Vagina (tissue), 2 donors: ENCODE data around the gene NTRK3.

ENCODE experiments used
- CTCF ChIP-seq, 3 experiments: fragments of 450-650 bp in 2 of 3; fragments of 200-600 bp in 1 of 3; sonication (generic) in 1 of 3; IDR thresholded peaks; one replicate each; pipeline ENCODE4 v1.5.1; 2017 to 2019; ENCODE audit warnings: antibody characterized with exemption in 3 of 3, mild to moderate bottlenecking in 2 of 3, moderate library complexity in 2 of 3
- POLR2AphosphoS5 ChIP-seq, 2 donors: sonication (generic); formaldehyde crosslinking; IDR thresholded peaks; one replicate each; pipeline ENCODE4 v1.9.0; 2017; ENCODE audit warnings: antibody characterized with exemption in 2 of 2, mild to moderate bottlenecking in 2 of 2, low read depth in 1 of 2; ENCODE audit not compliant: insufficient read depth in 1 of 2

DNA sequence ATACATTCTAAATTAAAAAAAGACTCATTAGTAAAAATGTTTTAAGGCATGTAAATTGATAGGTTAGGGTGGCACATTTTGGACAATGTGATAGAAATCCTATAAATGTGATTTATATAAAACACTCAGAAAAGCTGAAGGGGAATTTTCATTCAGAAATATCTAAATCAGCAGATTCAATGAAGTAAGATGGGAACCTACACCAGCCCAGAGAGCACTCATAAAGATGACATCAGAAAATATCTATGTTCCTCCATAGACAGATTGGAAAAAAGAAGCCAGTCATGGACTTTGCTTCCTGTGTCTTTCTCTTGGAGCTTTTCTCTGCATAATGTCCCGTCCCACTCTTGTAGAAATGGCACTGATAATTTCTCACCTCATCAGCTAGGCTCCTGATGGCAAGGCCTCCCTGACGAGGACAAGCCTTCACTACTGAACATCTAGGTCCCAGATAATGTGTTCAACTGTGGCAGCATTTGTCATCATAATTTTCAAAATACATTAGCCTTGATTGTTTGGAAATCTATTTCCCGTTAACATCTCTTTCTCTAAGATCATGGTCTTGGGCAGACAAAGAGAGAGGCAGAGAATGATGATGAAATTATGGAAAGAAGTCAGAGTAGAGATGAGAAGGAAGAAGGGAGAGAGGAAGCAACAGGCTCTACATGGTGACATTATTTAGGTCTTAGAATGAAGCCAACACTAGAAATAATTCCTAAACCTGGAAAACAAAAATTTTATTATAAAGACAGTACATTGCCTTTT is 354.4 kb downstream of the NTRK3 start:
- no peak for TF ChIP-seq POLR2AphosphoS5 (IDR thresholded peaks at IDR 0.05; ENCODE audit: insufficient read depth in 1 of 2, low read depth in 1 of 2)
- TF ChIP-seq CTCF (IDR thresholded peaks at IDR 0.05): no peak
